Ecto neural progenitor cell (in vitro differentiated cells): Measurements from ENCODE around the gene SMAD4.
"Not testable (repeated sequence)": the region's sequence is repeated elsewhere in the genome, so short reads cannot be mapped to it uniquely, and the experiment has no call there.

Source experiments
- DNase-seq: peaks from one replicate; pipeline ENCODE4 v3.0.0-alpha.2; 2018; ENCODE audit warnings: low spot score

The SMAD4 gene

DNA sequence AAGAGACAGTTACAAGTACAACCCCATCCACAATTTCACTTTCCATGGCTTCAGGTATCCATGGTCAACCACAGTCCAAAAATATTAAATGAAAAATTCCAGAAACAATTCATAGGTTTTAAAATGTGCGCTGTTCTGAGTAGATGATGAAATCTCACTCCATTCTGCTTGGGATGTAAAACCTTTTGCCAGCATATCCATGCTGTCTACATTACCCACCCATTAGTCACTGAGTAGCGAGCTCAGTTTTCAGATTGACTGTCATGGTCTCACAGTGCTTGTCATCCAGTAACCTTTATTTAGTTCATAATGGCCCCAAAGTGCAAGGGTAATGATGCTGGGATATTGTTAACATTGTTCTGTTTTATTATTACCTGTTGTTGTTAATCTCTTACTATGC lies 40.5 kb downstream of the SMAD4 start:
- no peak for DNase-seq

DNA sequence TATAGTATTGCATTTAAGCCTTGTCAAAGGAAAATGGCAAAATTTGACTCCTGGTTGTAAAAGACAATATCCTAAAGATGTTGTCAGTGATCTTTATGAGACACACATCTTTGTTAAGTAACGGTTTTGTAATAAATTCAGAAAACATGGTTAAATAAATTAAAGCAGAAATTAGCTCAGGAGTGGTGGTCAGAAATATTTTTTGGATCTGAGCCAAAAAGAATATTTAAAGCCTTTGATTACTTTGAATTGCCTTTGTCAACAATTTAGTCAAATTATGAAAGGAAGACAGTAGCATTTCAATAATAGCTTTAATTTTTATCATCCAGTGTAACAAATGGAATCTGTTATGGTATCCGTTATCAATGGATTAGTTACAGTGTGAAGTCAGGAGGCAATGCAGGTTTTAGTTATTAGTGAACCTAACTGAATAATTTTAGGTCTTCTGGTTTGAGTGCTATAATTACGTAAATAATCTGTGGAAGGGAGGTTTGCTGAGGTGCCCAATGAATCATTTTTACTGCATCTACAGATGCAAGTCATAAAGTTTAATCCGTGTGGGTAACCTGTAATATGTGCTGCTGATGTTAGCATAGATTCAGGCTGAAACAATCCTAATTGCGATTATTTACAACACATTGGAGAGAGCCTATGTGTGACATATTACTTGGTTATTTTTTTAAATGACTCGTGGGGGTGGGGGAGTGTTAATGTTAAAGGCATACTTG lies 42.7 kb downstream of the SMAD4 start:
- DNase-seq: no peak

GRCh38 chr18:51074605-51075004 lies 44.6 kb downstream of the SMAD4 start:
- DNase-seq: no peak

DNA sequence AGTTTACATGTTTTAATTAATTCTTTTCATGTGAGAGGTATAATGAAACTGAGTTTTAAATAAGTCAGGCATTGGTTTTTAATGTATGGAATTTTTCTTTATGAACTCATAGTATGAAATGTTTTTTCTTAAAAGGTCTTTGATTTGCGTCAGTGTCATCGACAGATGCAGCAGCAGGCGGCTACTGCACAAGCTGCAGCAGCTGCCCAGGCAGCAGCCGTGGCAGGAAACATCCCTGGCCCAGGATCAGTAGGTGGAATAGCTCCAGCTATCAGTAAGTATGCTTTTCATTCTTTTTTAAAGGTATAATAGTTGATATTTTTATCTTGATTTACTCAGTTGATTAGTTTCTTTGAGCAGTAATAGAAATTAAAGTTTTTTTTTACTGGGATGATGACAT lies 46.5 kb downstream of the SMAD4 start:
- DNase-seq: no peak

DNA sequence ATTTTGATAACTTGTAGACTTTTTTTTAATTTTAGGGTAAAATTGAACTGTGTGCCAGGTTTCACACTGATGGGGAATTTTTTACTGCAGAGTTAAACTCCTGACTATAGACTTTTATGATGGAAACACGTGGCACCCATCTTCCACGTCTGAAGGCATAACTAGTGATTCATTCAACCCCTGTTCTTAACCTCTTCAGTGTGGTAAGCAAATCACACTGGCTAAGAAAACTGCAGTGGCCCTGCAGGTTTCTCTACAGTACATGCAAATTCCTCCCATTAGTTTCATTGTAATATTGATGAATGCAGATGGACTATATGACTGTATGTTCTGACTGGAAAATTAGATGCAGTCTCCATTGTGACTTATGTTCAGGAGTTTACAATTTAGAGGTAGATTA lies 47.2 kb downstream of the SMAD4 start:
- DNase-seq: no peak

DNA sequence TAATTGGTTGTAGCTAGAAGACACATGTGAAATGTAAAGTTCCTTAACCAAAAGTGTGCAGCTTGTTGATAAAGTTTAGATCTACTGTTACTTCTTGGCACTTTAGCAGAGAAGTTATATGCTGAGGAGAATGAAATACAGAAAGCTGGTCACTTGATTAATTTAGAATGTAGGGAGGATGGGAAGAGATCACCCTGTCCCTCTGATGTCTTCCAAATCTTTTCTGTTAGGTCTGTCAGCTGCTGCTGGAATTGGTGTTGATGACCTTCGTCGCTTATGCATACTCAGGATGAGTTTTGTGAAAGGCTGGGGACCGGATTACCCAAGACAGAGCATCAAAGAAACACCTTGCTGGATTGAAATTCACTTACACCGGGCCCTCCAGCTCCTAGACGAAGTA lies 48.0 kb downstream of the SMAD4 start:
- DNase-seq: no peak

DNA sequence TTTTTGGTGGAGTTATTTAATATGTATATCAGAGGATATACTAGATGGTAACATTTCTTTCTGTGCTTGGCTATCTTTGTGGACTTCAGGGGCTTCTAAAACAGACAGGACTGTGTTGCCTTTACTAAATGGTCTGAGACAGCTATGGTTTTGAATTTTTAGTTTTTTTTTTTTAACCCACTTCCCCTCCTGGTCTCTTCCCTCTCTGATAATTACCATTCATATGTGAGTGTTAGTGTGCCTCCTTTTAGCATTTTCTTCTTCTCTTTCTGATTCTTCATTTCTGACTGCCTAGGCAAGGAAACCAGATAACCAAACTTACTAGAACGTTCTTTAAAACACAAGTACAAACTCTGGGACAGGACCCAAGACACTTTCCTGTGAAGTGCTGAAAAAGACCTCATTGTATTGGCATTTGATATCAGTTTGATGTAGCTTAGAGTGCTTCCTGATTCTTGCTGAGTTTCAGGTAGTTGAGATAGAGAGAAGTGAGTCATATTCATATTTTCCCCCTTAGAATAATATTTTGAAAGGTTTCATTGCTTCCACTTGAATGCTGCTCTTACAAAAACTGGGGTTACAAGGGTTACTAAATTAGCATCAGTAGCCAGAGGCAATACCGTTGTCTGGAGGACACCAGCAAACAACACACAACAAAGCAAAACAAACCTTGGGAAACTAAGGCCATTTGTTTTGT lies 52.7 kb downstream of the SMAD4 start:
- no peak for DNase-seq

DNA sequence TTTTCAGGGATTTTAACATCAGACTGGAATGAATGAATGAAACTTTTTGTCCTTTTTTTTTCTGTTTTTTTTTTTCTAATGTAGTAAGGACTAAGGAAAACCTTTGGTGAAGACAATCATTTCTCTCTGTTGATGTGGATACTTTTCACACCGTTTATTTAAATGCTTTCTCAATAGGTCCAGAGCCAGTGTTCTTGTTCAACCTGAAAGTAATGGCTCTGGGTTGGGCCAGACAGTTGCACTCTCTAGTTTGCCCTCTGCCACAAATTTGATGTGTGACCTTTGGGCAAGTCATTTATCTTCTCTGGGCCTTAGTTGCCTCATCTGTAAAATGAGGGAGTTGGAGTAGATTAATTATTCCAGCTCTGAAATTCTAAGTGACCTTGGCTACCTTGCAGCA lies 53.4 kb downstream of the SMAD4 start:
- DNase-seq: no peak

- DNase-seq: no peak
These were observed 58.4 kb downstream of the SMAD4 start for GRCh38 chr18:51088410-51088809.

GRCh38 chr18:51089691-51090090 lies 59.7 kb downstream of the SMAD4 start:
- DNase-seq: no peak

DNA sequence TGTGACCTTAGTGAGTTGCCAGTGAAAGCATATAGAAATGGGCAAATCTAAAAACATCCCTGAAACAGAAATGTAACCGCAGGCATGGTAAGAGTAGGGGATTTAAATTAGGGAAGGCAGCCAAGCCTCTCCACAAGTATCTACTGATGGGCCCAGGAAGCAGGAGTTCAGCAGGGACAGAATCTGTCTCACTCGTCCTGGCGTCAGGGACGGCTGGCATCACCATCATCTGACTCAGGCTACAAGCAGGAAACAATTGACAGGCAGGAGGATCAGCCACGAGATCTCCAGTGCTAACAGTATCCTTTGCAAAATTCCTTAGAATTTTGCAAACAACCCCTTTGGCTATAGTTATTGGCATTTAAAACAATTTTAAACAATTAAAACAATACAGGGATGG lies 61.3 kb downstream of the SMAD4 start:
- DNase-seq: no peak

- DNase-seq: no peak
These were observed 62.1 kb downstream of the SMAD4 start for GRCh38 chr18:51092117-51092516.

DNA sequence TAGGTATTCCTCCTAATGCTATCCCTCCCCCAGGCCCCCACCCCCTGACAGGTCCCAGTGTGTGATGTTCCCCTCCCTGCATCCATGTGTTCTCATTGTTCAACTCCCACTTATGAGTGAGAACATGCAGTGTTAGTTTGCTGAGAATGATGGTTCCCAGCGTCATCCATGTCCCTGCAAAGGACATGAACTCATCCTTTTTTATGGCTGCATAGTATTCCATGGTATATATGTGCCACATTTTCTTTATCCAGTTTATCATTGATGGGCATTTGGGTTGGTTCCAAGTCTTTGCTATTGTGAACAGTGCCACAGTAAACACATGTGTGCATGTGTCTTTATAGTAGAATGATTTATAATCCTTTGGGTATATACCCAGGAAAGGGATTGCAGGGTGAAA lies 63.0 kb downstream of the SMAD4 start:
- not testable (repeated sequence) for DNase-seq

DNA sequence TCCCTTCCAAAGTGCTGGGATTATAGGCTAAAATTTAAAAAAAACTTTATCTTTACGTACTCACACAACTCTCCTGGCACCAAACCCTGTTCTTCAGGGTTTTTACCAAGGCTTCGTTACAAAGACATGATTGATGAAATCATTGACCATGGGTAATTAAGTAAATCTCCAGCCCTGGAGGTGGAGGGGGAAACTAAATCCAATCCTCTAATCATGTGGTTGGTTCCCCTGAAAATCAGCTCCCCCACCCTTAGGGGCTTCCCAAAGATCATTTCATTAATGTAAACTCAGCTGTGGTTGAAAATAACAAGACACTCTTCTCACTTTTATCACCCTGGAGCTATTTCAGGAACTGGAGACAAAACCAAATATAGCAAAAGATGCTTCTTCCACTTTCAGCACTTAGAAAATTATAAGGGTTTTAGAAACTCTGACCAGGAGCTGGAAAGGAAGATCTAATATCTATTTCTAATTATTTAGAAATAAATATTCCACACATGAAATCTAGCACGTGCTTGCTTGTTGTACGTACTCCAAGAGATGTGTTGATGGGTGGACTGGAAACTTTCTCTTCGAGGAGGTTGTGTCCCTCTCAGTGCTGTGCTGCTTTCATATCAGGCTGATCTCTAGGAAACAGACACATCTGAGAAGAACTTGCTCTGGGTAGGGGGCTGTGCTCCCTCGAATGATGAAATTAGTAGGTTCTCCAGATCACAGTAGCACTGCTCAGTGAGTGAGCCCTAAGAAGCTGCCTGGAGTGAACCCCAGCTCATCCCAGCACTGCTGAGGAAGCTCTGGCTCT lies 67.2 kb downstream of the SMAD4 start:
- DNase-seq: no peak

GRCh38 chr18:51098082-51098481 lies 68.1 kb downstream of the SMAD4 start:
- DNase-seq: no peak

GRCh38 chr18:51098513-51098912 lies 68.5 kb downstream of the SMAD4 start:
- DNase-seq: no peak

DNA sequence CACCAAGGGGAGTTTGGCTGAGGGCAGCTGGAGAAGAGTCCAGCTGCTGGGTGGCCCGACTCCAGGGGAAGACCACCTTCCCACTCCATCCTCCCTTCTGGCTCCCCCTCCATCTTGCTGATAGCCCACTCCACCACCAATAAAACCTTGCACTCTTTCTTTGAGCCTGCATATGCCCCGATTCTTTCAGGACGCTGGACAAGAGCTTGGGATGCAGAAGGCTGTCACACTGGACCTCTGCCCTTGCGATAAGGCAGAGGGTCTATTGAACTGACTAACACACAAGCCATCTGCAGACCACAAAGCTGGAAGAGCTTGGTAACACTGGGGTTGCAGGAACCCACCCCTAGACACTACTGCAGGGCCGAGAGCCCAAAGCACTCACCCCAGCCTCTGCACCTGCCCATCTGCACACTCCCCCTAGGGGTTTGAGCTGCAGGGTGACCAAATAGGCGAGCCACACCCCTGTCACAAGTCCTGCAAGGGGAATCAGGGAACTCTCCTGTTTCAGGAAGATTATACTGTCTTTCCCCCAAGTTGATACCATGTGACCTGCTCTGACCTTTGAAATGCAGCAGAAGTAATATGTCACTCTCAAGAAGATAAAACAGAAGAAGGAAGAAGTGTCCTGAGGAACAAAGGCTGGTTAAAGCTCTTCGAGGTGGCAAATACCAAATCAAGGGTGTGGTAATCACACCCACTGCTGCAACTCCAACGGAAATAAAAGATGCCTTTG lies 70.5 kb downstream of the SMAD4 start:
- DNase-seq: no peak

GRCh38 chr18:51107082-51107481 lies 77.1 kb downstream of the SMAD4 start:
- no peak for DNase-seq

DNA sequence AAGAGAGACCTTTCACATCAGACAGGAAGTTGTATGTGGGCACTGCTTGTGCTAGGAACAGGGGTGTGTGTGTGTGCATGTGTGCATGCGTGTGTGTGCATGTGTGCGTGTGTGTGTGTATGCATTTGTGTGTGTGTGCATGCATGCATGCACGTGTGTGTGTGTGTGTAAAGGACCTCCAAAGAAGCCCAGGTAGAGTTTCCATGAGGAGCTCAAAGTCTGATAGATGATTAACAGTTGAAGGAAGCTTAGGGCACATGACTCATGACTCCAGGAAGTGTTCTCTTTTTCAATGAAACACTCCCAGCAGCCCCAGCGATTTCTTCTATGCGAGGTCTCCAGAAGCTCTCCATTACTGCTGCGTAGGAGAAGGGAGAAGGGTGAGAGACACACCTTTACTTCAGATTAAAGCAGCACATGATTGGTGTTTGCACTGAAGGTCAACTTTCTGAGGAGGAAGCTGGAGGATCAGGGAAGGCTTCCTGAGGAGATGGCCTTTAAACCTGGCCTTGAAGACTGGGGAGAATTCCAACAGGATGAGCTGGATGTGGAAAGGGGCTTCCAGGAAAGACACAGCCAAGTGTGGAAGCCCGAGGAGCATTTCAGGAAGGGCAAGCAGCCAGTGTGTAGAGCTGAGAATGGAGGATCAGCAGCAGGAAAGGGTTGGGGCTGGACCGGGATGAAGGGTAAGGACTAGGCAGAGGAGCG lies 77.7 kb downstream of the SMAD4 start:
- DNase-seq: no peak

DNA sequence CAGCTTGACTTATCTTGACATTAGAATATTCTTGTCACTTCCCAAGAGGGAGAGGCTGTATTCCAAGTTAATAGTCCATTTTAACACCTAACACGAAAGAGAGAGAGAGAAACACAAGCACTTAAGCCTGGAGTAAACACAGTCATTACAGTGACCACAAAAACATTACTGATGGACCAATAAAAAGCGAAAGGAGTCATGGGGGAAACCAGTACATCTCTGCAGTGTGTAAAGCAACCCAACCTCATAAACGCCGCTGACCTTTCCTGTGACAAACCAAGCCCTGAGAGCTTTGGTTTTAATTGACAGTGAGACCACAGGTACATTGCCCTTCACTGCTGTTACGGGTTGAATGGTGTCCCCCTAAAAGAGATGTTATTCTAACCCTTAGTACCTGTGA lies 78.3 kb downstream of the SMAD4 start:
- no peak for DNase-seq

DNA sequence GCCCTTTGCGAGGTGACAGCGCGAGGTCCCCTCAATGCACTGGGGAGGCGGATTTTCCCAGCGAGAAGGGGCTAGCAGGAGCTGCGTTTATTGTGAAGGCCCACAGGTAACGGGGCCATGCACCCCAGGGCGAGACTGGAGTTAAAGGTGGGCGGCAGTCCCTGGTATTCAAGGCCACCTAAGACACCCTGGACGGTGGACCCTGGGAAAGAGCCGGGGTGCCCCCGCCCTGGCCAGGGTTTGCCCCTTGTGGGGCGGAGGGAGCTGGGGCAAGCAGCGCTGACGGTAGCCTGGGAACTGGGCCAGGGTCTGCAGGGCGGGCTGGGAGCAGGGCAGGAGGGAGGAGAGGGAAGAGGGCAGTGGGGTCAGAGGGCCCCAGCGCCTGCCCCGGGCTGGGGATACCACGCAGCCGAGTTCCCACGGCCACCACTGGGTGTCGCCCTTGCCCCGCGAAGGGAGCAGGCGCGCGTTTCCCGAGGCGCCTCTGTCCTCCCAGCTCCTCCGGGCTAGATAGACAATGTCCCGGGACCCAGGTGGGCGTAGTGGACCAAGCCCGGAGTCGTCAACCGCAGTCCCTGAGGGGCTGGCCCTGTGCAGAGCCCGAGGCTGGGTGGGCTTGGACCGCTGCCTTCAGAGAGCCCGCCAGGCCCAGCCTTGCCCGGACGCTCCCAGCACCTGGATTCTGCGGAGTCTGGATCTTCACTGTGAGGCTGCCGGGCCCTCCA lies 80.2 kb downstream of the SMAD4 start:
- DNase-seq: peak; percentile 89
